ENCODE data around the gene NFE2. TPM values are rescaled to one million over a fixed set of nuclear protein-coding genes. Genes with fewer than 3 reads are reported as not detected.

NFE2 gene
- total RNA-seq, 2 donors from 2014 or later = 1.1 TPM; not detected in 1

GRCh38 chr12:54298904-54299303 lies 1.9 kb downstream of the NFE2 start:
- intact Hi-C loops (cut with DNase I) = no loop called here
- no peak for DNase-seq (ENCODE audit: low spot score)
- no peak overlapping the region for H3K4me3 ChIP-seq
- whole genome bisulfite sequencing = 94% methylated on average over 5 of the region's 5 CpGs
- TF ChIP-seq CTCF (IDR thresholded peaks at IDR 0.05) (no peak), POLR2A (IDR thresholded peaks at IDR 0.05) (no peak), POLR2AphosphoS5 (IDR thresholded peaks at IDR 0.05) (no peak)
- H3K4me1 ChIP-seq (replicated peaks) = no peaks in the 10 kb centered on the region
- H3K9me3 ChIP-seq = no peaks in the 10 kb centered on the region
- H3K27me3 ChIP-seq (replicated peaks; ENCODE audit: insufficient read depth) = no peaks in the 10 kb centered on the region
- no peak overlapping the region for H3K27ac ChIP-seq
- no peaks in the 10 kb centered on the region for H3K36me3 ChIP-seq

- H3K27ac ChIP-seq = no peak overlapping the region
- no peaks in the 10 kb centered on the region for H3K36me3 ChIP-seq
- intact Hi-C loops (cut with DNase I) = no loop called here
- H3K27me3 ChIP-seq (replicated peaks; ENCODE audit: insufficient read depth) = no peaks in the 10 kb centered on the region
- WGBS = 79% methylated on average over 5 of the region's 5 CpGs
- H3K4me1 ChIP-seq (replicated peaks) = no peaks in the 10 kb centered on the region
- no peaks in the 10 kb centered on the region for H3K9me3 ChIP-seq
- TF ChIP-seq CTCF (IDR thresholded peaks at IDR 0.05) = no peak
- no peak for TF ChIP-seq POLR2A (IDR thresholded peaks at IDR 0.05)
- TF ChIP-seq POLR2AphosphoS5 (IDR thresholded peaks at IDR 0.05) = no peak
- no peak overlapping the region for H3K4me3 ChIP-seq
- DNase-seq (ENCODE audit: low spot score) = no peak
Observed at GRCh38 chr12:54296393-54297099, 4.3 kb downstream of the NFE2 start.

- Histone ChIP-seq H3K4me1 (replicated peaks) (no peaks in the 10 kb centered on the region), H3K27me3 (replicated peaks; ENCODE audit: insufficient read depth) (no peaks in the 10 kb centered on the region), H3K36me3 (no peaks in the 10 kb centered on the region), H3K4me3 (no peak overlapping the region), H3K9me3 (no peaks in the 10 kb centered on the region), H3K27ac (no peak overlapping the region)
- WGBS = 78% methylated on average over 9 of the region's 9 CpGs
- intact Hi-C loops (cut with DNase I) = no loop called here
- DNase-seq (ENCODE audit: low spot score) = no peak
- no peak for TF ChIP-seq POLR2A (IDR thresholded peaks at IDR 0.05)
- no peak for TF ChIP-seq POLR2AphosphoS5 (IDR thresholded peaks at IDR 0.05)
- TF ChIP-seq CTCF (IDR thresholded peaks at IDR 0.05) = no peak
Observed at GRCh38 chr12:54294953-54295566, 5.8 kb downstream of the NFE2 start.

- H3K9me3 ChIP-seq = no peaks in the 10 kb centered on the region
- no peaks in the 10 kb centered on the region for H3K27me3 ChIP-seq (replicated peaks; ENCODE audit: insufficient read depth)
- TF ChIP-seq POLR2AphosphoS5 (IDR thresholded peaks at IDR 0.05) = no peak
- peak in 3 of 4 experiments; percentile 29 to 73 (median 56) for TF ChIP-seq CTCF (IDR thresholded peaks at IDR 0.05)
- no peak for TF ChIP-seq POLR2A (IDR thresholded peaks at IDR 0.05)
- intact Hi-C loops (cut with DNase I) = no loop called here
- DNase-seq (ENCODE audit: low spot score) = no peak
- no peak overlapping the region for H3K27ac ChIP-seq
- H3K4me1 ChIP-seq (replicated peaks) = no peaks in the 10 kb centered on the region
- no peak overlapping the region for H3K4me3 ChIP-seq
- no peaks in the 10 kb centered on the region for H3K36me3 ChIP-seq
- WGBS = 56% methylated on average over 9 of the region's 9 CpGs
Observed at GRCh38 chr12:54294152-54294952, 6.5 kb downstream of the NFE2 start.

Data from prostate gland (tissue), 2 donors.